Vagina (tissue), 2 donors: ENCODE data around the gene FYB2.

Experiments
- CTCF ChIP-seq, 3 experiments: fragments of 450-650 bp in 2 of 3; fragments of 200-600 bp in 1 of 3; sonication (generic) in 1 of 3; IDR thresholded peaks; one replicate each; pipeline ENCODE4 v1.5.1; 2017 to 2019; ENCODE audit warnings: antibody characterized with exemption in 3 of 3, mild to moderate bottlenecking in 2 of 3, moderate library complexity in 2 of 3
- POLR2AphosphoS5 ChIP-seq, 2 donors: sonication (generic); formaldehyde crosslinking; IDR thresholded peaks; one replicate each; pipeline ENCODE4 v1.9.0; 2017; ENCODE audit warnings: antibody characterized with exemption in 2 of 2, mild to moderate bottlenecking in 2 of 2, low read depth in 1 of 2; ENCODE audit not compliant: insufficient read depth in 1 of 2

- peak; percentile 36 to 57 (median 36) for TF ChIP-seq CTCF (IDR thresholded peaks at IDR 0.05)
- TF ChIP-seq POLR2AphosphoS5 (IDR thresholded peaks at IDR 0.05; ENCODE audit: insufficient read depth in 1 of 2, low read depth in 1 of 2) = no peak
Observed at GRCh38 chr1:56709269-56709880, 109.8 kb downstream of the FYB2 start.
